ENCODE data around the gene GPR75.
"Not testable (repeated sequence)": the region's sequence is repeated elsewhere in the genome, so short reads cannot be mapped to it uniquely, and the experiment has no call there.

GPR75 gene

GRCh38 chr2:53851052-53851757 lies 8.6 kb downstream of the GPR75 start:
- not testable (repeated sequence) for DNase-seq

GRCh38 chr2:53848062-53848461 lies 11.7 kb downstream of the GPR75 start:
- no peak for DNase-seq

DNA sequence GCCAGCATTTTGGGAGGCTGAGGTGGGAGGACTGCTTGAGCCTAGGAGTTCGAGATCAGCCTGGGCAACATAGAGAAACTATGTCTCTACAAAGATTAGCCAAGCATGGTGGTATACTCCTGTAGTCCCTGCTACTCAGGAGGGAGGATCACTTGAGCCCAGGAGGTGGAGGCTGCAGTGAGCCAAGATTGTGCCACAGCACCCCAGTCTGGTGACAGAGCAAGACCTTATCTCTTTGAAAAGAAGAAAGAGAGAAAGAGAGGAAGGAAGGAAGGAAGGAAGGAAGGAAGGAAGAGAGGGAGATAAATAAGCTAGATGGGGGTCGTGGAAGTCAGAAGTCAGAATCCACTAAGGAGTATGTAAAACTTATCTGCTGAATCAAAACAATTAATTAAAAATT lies 16.2 kb downstream of the GPR75 start:
- no peak for DNase-seq

GRCh38 chr2:53842891-53843290 lies 16.9 kb downstream of the GPR75 start:
- no peak for DNase-seq

GRCh38 chr2:53841651-53842050 lies 18.1 kb downstream of the GPR75 start:
- not testable (repeated sequence) for DNase-seq

GRCh38 chr2:53840580-53840979 lies 19.2 kb downstream of the GPR75 start:
- no peak for DNase-seq

DNA sequence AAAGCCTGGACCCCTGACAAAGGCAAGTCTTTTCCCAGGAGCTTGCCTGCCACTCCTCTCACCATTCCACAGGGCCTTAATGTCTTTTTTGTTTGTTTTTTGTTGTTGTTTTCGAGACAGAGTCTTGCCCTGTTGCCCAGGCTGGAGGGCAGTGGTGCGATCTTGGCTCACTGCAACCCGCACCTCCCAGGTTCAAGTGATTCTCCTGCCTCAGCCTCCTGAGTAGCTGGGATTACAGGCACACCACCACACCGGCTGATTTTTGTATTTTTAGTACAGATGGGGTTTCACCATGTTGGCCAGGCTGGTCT lies 29.8 kb downstream of the GPR75 start:
- DNase-seq, result not testable (repeated sequence)

GRCh38 chr2:53829273-53829979 lies 30.3 kb downstream of the GPR75 start:
- no peak for DNase-seq

GRCh38 chr2:53828331-53828730 lies 31.4 kb downstream of the GPR75 start:
- no peak for DNase-seq

DNA sequence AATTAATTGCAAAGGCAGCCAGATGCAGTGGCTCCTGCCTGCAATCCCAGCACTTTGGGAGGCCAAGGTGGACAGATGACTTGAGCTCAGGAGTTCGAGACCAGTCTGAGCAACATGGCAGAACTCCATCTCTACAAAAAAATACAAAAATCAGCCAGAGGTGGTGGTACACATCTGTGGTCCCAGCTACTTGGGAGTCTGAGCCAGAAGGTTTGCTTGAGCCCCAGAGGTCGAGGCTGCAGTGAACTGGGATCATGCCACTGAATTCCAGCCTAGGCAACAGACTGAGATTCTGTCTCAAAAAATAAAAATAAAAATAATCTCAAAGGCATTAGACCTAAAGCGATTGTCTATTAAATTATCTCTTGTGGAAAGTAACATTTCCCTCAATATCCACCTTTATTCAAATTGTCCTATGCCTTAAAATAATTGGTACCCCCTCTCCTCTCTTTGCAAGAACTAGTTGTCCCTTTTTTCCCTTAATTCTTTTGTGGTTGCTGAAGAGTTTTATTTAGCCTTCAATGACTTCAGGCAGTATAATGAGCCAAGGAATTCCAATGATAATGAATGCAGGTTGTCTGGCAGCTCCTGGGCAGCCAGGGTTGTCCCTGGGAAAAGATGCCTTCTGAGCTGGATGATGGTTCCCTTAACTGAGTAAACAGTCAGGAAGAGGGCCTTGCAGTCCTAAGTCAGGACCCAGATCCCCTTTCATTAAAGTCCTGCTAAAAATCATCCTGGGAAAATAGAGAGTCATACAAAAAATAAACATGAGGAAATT lies 32.2 kb downstream of the GPR75 start:
- DNase-seq, result no peak

- DNase-seq, result no peak
Observed at GRCh38 chr2:53826587-53827397, 33.0 kb downstream of the GPR75 start.

- no peak for DNase-seq
Observed at GRCh38 chr2:53826030-53826410, 33.7 kb downstream of the GPR75 start.

DNA sequence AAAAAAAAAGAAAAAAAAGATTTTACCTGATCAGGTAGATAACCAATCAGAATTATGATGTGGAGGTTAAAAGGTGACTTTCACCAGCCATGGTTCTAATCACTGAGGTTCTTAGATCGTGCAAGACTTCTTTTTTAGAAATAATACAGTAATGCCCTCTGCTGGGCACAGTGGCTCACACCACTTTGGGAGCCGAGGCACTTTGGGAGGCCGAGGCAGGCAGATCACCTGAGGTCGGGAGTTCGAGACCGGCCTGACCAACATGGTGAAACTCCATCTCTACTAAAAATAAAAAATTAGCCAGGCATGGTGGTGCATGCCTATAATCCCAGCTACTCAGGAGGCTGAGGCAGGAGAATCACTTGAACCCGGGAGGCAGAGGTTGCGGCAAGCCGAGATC lies 36.1 kb downstream of the GPR75 start:
- DNase-seq, result not testable (repeated sequence)

DNA sequence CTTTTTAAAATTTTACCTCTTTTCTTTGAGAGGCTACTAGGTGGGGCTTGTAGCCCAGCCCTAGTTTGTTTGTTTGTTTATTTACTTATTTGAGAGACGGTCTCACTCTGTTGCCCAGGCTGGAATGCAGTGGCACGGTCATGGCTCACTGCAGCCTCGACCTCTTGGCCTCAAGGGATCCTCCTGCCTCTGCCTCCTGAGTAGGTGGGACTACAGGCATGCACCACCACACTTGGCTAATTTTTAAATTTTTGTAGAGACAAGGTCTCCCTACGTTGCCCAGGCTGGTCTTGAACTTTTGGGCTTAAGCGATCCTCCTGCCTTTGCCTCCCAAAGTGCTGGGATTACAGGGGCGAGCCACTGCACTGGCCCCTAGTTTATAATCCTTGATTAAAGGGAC lies 38.0 kb downstream of the GPR75 start:
- no peak for DNase-seq

DNA sequence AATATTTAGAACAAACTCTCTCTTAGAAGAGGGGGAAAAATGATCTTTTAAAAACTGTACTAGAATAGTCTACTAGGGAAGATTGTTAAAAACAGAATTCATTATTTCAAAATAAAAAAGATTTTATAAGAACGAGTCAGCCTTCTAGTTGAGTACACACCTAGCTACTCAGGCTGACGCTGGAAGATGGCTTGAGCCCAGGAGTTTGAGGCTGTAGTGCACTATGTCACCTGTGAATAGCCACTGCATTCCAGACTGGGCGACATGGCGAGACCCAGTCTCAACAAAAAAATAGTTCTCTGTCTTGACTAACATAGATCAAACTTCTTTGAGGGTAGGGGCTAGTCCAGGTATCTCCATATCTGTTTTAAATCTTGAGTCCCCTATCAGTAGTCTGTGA lies 39.1 kb downstream of the GPR75 start:
- no peak for DNase-seq

GRCh38 chr2:53820048-53820447 lies 39.7 kb downstream of the GPR75 start:
- no peak for DNase-seq

- DNase-seq, result no peak
Observed at GRCh38 chr2:53819634-53820033, 40.1 kb downstream of the GPR75 start.

- DNase-seq, result no peak
Observed at GRCh38 chr2:53818854-53819435, 40.8 kb downstream of the GPR75 start.

- no peak for DNase-seq
Observed at GRCh38 chr2:53813151-53813550, 46.6 kb downstream of the GPR75 start.

DNA sequence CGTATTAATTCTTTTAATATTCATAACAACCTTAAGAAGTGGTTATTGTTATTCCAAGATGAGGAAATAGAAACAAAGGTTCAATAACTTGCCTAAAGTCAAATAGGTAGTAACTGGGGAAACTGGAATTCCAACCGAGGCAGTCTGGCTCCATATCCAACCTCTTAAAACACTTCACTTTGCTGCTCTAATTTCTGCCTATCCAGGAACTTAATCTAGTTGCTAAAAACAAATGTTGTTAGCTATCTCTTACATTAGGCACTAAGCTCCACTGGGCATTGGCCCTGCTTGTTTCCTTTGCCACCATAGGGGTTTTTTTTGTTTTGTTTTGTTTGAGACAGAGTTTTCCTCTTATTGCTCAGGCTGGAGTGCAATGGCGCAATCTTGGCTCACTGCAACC lies 48.2 kb downstream of the GPR75 start:
- no peak for DNase-seq
